OCI-LY7 (cell line): Measurements from ENCODE around the gene NUP210.

ENCODE experiments used
- EZH2phosphoT487 ChIP-seq: fragments of 200-600 bp; sonication (generic); IDR thresholded peaks from 2 replicates; pipeline ENCODE4 v1.6.1; 2018; ENCODE audit warnings: low read depth, borderline replicate concordance, mild to moderate bottlenecking, mixed run types, antibody characterized with exemption, low read length, moderate library complexity, mixed read lengths
- TF ChIP-seq, protein P1 (sequence below): fragments of 200-600 bp; sonication (generic); conservative IDR thresholded peaks from 2 replicates; pipeline ENCODE4 v1.5.1; 2014; ENCODE audit warnings: mild to moderate bottlenecking, antibody characterized with exemption, low read length, moderate library complexity, mixed read lengths

DNA sequence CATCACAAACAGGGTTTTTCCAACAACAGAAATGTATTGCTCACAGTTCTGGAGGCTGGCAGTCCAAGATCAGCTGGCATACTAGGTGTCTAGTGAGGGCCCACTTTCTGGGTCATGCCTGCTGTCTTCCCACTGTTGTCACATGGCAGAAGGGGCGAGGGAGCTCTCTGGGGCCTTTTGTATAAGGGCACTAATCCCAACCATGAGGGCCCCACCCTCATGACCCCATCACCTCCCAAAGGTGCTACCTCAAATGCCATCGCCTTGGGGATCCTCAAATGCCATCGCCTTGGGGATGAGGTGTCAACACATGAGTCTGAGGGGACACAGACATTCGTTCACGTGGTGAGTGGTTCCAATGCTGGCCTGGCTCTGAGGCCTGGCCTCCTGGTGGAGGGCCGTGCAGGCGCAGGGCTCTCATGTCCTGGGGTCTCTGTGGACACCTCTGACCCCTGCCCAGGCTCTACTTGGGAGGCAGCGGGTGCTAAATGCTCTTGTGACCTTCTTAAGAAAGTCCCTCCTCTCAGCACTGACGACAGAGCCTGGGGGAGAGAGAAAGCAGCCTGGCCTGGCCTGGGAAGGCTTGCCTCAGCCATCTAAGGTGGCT, 16.8 kb downstream of the NUP210 start:
- TF ChIP-seq, protein P1, sequence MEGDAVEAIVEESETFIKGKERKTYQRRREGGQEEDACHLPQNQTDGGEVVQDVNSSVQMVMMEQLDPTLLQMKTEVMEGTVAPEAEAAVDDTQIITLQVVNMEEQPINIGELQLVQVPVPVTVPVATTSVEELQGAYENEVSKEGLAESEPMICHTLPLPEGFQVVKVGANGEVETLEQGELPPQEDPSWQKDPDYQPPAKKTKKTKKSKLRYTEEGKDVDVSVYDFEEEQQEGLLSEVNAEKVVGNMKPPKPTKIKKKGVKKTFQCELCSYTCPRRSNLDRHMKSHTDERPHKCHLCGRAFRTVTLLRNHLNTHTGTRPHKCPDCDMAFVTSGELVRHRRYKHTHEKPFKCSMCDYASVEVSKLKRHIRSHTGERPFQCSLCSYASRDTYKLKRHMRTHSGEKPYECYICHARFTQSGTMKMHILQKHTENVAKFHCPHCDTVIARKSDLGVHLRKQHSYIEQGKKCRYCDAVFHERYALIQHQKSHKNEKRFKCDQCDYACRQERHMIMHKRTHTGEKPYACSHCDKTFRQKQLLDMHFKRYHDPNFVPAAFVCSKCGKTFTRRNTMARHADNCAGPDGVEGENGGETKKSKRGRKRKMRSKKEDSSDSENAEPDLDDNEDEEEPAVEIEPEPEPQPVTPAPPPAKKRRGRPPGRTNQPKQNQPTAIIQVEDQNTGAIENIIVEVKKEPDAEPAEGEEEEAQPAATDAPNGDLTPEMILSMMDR, result no peak
- TF ChIP-seq EZH2phosphoT487, result no peak
